ENCODE data around the gene EXOSC2.

The EXOSC2 gene

DNA sequence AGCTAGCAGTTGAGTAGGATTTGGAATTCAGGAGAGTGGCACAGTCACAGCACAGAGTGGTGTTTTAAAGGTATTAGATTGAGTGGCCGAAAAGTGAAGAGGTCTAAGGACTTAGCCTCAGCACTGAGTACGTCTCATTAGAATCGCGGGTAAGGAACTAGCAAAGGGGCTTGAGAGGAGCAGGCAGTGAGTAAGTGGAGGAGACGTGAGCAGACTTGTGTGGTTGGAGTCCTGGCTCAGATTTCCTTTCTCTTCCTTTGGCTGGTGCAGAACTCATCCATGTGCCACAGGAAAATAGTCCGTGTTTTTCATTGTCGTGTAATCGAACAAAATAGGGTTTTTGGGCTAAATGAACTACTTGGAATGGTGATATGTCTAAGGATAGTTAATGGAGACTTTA lies 3.4 kb downstream of the EXOSC2 start:
- no peak for DNase-seq (ENCODE audit: low read depth in 2 of 2)

DNA sequence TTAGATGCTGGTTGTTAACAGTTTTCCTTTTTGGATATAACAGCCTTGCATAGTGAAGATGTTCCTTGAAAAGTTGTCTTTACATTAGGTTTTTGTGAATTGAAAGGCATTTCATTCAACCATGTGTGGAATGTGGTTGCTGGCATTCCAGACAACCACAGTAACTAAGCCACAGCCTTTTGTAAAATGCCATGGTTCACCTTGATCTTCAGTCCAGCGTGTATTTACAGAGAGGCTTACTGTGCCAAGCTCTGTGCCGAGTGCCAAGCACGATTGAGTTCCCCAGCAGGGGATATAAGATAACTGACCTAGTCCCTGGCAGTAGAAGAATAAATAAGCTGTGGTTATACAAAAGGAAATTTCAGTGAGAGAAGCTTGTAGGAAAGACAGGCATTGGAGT lies 4.9 kb downstream of the EXOSC2 start:
- DNase-seq (ENCODE audit: low read depth in 2 of 2) = no peak

DNA sequence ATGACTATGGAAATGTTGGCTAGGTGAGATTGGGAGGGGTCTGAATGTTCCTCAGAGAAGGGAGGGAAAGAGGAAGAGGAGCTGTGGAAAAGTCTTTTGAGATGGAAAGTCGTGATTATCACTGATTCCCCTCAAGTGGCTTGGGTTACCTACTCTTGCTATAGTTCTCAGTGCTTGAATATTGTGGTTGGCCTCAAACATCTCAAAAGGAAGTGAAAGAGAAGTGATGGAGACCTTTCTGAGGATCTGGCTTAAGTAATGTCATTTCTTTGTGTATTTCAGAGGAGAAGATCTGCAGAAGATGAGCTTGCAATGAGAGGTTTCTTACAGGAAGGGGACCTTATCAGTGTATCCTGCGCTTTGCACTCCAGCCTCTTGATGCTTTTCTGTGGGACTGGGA lies 5.5 kb downstream of the EXOSC2 start:
- no peak for DNase-seq (ENCODE audit: low read depth in 2 of 2)

DNA sequence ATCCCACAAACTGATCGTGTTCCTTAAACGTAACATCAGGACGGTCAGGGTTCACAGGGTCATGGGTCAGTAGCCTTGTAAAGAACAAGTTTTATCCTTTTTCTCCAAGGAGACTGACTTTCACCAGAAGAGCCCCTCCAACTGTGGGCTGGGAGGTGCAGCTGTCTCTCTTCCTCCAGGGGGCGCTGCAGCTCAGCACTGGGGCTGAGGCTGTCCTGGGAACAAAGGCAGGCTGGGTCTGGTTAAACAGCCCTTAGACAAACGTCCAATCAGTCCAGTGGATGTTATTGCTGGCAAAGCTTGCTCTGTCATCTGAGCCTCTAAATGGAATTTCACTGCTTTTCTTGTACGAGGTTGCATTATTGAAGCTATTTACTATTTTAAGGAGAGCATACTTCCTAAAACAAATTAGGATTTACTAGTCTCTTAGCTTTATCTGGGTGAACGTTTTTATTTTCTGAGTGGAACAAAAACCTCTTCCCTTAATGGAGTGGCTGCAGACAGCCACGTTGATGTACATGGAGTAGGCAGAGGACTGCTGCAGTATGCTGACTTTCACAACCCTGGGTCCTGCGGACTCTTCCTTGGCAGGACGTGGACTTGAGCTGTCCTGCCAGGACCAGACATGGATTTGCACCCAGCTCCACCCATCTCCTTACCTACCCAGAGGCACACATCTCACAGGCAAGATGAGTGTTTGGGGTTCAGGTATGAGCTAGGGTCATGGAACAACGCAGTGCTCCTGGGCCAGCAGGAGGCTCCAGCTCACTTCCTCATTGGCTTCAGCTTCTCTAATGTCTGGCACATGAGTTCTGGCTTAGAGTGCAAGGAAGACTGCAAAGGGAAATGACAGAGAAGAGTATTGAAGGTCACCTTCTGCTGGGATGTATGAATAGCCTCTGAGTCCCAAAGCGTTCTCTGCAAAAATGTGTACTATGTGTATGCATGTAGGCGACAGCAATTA lies 7.8 kb downstream of the EXOSC2 start:
- DNase-seq (ENCODE audit: low read depth in 2 of 2) = peak; percentile 58 to 67

DNA sequence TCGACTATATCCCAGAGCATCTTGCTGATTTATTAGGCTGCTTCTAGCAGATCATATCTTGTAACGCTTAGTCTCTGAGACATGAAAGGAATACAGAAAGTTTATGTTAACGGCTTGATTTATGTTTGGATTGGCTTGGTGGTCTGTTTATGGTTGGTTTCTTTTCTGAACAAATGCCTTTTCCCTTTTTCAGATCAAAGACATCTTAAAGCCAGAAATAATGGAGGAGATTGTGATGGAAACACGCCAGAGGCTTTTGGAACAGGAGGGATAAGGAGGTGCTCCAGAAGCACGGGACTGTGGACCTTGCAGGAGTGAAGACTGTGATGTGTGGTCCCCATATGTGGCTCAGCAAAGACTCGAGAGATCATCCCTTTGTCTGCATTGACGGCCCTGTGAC lies 9.9 kb downstream of the EXOSC2 start:
- DNase-seq (ENCODE audit: low read depth in 2 of 2) = no peak

DNA sequence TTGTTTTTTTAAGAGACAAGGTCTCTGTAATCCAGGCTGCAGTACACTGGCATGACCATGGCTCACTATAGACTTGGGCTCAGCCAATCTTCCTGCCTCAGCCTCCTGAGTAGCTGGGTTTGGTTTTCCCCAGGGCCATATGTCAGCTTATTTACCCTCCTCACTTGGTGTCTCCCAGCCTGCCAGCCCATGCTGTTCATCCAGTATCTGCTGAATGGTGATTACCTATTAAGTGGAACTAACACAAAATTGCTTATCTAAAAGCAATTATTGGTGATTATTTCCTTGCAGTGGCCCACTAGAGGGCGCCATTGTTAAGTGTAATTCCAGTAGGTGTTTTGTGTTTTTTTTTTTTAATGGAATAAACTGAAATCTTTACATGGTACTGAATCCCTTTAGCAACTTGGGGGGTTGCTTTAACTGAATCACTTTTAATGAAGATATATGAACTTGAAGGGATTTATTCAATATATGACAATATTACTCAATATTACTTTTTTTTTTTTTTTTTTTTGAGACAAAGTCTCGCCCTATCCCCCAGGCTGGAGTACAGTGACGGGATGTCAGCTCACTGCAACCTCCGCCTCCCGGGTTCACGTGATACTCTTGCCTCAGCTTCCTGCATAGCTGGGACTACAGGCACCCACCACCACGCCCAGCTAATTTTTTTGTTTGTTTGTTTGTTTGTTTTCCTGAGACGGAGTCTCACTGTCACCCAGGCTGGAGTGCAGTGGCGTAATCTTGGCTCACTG lies 13.8 kb downstream of the EXOSC2 start:
- peak; percentile 41 to 57 for DNase-seq (ENCODE audit: low read depth in 2 of 2)

DNA sequence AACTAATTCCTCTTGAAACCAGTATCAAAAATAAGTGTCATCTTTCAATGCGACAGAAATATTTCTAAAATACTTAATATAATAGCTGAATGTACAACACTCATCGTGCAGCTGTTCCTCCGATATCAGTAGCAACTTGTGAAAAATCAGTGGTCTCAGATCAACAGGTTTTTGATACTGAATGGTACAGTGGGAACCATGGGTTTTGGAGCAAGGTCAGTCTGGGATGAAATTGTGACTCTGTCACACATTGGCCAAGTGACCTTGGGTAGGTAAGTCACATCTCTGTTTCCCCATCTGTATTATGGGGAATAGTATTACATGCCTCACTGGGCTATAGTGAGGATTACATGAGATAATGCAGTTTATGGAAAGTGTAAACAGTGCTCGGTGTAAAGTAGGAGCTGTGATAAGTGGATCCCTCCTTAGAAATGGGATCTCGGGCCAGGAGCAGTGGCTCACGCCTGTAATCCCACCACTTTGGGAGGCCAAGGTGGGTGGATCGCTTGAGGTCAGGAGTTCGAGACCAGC lies 17.3 kb downstream of the EXOSC2 start:
- DNase-seq (ENCODE audit: low read depth in 2 of 2) = no peak

DNA sequence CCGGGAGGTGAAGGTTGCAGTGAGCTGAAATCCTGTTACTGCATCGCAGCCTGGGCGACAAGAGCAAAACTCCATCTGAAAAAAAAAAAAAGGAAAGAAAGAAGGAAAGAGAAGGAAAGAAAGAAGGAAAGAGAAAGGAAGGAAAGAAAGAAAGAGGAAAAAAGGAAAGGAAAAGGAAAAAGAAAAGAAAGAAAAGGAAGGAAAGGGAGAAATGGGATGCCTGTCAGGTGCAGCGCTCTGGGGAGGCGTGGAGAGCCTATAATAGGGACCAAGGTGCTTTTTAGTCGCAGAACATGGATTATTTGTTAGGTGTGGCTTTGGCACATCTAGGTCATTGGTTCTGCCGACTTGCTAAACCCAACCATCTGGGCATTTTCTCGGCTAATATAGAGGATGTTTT lies 17.9 kb downstream of the EXOSC2 start:
- no peak for DNase-seq (ENCODE audit: low read depth in 2 of 2)

DNA sequence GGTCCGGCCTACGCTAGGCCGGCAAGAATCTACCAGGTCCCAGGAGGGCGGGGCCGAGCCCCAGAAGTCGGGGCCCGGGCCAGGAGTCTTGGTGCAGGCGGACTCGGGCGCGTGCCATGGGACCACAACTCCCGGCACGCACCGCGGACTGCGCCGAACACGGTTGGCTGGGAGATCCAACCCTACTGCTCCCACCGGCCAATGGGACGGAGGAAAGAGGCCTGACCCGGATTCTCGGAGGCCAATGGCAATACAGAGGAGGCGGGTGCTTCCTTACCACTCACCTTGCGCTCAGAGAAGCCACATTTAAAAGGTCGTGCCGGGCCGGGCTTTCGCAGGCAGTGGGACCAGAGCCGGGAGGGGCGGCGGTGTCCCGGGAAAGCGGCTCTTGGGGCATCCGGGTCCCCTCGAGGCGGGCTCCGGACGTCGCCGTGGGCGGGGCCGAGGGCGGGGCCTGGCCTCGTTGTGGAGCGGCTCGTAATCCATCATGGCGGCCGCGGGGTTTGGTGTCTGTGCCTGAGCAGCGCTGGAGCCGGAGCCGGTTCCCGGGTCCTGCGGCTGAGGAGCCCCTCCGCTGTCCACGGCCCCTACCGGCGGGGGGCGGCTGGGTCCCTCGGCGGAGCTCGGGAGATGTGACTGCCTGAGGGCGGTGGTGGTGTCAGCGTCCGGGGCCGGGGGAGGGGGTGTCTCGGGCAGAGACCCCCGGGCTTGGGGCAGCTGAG lies 19.1 kb downstream of the EXOSC2 start:
- DNase-seq (ENCODE audit: low read depth in 2 of 2) = peak; percentile 92 to 93

DNA sequence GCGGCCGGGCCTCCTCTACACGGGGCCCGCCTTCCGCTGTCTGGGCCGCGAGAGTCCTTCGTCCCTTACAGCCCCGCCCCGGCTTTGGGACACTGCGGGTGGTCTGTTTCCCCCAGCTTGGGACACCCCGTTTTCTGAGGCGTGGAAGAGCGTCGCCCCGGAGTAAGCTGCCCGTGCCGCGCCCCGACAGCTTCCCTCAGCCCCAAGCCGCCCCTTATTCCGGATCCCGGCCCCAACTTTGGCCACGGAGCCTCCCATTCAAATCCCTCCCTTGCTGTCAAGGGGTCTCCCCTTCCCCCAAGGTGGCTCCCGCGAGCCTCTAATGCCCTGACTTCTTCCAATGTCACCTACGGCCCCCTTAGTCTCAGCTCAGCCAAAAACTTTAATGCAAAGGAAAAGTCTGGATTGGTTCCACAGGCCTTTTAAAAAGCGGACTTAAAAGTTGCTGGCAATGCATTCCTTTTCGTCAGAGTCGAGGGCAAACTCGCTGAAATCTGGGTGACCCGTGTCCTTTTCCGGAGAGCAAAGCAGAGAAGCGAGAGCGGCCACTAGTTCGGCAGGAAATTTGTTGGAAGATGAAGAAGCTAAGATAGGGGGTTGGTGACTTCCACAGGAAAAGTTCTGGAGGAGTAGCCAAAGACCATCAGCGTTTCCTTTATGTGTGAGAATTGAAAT lies 19.8 kb downstream of the EXOSC2 start:
- no peak for DNase-seq (ENCODE audit: low read depth in 2 of 2)

DNA sequence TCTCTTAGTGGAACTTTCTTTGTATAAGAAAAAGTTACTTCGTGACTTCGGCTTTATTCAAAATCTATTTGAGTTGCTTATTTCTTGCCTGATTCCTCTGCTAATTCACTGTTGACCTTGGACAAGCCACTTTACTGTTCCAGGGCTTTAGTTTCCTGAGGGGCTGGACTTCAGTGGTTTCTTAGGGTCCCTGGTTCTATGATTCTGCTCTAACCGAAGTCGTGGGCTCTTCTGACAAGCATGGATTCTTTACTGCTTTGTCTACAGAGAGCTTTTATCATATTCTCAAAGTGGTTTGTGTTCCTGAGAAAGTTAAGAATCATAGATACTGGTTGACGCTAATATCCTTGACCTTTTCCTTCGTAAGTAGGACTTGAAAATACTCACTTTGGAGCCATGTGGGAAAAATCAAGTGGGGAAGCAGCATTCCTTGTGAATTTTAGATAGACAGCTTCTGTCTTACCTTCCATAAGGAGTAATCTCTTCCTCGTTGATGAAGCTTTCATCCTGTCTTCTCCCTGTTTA lies 21.1 kb downstream of the EXOSC2 start:
- no peak for DNase-seq (ENCODE audit: low read depth in 2 of 2)

DNA sequence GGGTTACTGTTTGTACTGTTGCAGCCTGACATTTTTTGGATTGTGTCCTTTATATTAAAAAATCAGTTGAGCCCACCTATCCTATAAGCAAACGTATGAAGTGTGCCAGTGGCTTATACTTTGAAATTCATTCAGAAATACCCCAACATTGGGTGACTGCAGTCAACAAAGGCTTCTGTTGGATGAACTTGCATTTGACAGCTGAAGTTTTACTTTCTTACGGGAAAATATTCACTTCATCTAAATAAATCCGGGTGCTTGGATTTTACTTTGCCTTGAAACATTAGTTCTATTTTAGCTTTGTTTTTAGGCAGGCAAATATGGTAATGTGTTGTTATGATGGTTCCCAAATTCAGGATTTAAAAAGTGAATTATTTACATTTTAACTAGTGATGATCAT lies 21.7 kb downstream of the EXOSC2 start:
- DNase-seq (ENCODE audit: low read depth in 2 of 2) = no peak

DNA sequence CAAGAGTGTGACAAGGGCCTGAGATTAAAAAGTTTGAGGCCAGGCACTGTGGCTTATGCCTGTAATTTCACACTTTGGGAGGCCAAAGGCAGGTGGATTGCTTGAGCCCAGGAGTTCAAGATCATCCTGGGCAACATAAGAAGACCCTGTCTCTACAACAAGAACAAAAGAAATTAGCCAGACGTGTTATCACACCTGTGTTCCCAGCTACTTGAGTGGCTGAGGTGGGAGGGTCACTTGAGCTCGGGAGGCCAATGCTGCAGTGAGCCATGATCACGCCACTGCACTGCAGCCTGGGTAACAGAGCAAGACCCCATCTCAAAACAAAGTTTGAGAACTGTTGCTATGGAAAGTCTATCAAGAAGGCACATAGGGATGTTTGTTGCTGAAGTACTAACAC lies 25.0 kb downstream of the EXOSC2 start:
- no peak for DNase-seq (ENCODE audit: low read depth in 2 of 2)

DNA sequence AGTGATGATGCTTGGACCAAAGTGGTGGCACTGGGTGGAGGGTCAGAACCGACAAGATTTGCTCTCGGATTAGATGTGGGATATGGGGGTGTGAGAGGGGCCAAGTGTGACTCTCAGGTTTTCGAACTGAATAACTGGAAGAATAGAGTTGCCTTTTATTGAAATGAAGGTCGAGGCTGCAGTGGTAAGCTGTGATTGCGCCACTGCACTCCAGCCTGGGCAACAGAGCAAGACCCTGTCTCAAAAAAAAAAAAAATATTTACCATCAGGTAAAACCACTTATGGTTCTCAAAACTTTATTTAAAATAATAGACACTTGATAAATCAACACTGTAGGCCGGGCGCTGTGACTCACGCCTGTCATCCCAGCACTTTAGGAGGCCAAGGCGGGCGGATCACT lies 27.2 kb downstream of the EXOSC2 start:
- no peak for DNase-seq (ENCODE audit: low read depth in 2 of 2)

DNA sequence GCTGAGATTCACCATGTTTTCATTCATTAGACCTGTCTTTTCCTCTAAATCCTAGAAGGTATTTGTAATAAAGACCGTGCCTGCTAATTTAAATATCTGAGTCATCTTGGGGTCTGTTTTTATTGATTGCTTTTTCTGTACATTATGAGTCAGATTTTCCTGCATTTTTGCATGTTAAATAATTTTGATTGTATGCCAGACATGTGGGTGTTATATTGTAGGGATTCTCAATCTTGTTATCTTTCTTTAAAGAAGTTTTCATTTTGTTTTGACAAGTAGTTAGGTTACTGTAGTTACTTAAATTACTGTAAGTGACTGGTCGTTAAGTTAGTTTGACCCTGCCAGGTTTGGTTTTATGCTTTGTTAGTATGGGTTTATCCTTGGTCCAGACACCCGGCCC lies 35.1 kb downstream of the EXOSC2 start:
- no peak for DNase-seq (ENCODE audit: low read depth in 2 of 2)

DNA sequence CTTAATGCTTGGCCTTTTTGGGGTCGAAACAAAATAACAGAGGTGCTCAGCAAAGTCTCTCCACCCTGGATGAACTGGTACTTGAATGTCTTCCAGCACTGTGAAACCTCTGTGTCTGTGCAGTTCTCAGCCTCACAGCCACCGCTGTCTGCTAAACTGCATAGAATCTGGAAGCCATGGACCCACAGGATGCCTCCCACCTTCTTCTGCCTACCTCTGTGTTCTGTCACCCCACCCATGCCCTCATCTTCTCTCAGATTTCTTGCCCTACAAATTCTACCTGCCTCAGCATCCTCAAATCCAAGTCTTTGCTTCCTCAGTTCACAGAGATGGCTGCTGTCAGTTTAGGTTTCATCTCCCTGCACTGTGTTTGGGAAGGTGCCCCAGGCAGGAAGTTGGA lies 35.6 kb downstream of the EXOSC2 start:
- DNase-seq (ENCODE audit: low read depth in 2 of 2) = no peak

DNA sequence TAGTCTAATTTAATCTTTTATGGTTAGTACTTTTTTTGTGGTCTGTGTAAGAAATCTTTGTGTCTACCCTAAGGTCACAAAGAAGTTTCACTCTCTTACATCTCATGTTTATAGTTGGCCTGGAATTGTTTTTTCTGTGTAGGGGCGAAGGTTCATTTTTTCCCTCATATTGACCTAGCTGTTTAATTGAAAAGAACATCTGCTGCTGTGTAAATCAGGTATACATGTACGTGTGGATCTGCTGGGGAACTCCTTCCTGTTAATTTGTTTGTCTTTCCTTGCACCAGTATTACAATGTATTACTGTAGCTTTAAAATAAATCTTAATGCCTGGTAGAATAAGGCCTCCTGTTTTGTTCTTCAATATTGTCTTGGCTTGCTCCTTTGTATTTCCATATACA lies 37.8 kb downstream of the EXOSC2 start:
- no peak for DNase-seq (ENCODE audit: low read depth in 2 of 2)

DNA sequence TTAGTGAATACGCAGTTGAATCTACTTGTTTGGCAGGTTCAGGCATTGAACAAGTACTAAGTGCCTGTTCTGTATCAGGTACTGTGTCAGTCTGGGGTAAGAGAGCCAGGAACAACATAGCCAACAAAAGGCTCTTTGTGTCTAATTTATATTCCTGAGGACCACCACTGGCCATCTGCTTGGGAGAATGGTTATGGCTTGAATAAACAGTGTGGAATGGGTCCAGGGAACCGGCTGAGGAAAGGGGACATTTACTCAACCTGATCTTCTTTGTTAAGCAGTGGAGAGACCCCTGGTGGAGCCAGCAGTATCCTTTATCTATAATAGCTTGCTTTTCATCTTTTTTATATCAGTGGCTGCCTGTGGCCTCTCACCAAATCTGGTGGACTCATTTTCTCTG lies 38.6 kb downstream of the EXOSC2 start:
- no peak for DNase-seq (ENCODE audit: low read depth in 2 of 2)

DNA sequence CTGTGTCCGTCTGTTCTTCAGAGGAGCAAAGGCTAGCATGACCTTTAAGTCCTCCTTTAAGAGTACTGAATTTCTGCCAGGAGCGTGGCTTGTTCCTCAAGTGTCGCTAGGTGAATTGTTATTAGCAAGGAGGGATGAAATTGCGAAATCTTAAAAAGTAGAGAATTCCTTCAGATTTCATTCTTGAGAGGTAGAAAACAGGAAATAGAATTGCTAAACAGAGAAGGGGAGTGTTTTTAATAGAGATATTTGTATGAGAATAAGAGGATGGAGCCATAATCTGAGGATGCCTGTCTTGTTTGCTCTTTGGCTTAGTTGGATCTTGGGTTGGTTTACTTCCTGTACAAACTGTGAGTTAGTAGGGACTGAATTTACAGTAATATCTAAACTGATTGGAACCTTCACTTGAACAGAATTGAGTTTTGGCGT lies 39.2 kb downstream of the EXOSC2 start:
- no peak for DNase-seq (ENCODE audit: low read depth in 2 of 2)

DNA sequence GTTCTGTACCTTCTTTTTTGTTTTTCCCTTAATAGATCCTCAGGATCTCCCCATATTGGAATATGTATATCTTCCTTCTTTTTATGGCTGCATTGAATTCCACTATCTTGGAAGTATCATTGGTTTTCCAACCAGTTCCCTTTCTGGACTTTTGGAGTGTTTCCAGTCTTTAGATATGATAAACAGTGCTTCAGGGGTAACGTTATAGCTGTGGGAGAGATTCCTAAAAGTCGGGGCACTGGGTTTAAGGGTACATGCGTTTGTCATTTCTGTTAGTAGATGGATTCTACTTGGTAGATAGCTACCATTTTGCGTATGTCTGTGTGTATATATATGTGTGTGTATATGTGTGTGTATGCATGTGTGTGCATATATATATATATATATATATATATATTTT lies 42.0 kb downstream of the EXOSC2 start:
- no peak for DNase-seq (ENCODE audit: low read depth in 2 of 2)

DNA sequence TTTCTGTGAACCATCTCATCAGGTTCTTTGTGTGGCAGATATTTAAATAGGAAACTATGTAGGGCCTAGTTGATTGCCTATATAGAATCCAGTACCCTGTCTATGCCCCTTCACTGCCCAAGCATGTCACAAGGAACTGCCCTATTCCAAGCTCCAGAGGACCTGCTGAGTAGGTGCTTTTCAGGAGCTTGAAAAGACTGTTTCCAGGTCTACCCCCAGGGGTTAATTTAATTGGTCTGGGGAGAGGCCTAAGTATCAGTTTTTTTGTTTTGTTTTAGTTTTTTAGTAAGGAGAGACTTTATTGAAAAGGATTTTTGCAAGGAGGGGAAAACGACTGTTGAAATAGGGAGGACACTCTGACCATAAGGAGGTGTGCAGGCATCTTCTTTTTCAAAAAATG lies 43.3 kb downstream of the EXOSC2 start:
- no peak for DNase-seq (ENCODE audit: low read depth in 2 of 2)

All from stimulated activated CD8-positive, alpha-beta memory T cell treated with anti-CD3 and anti-CD28 coated beads, Interleukin-2, amount 100 ng/mL, for 48 hours (primary cell).